ENCODE data around the gene CMAS.
"Not testable (repeated sequence)": the region's sequence is repeated elsewhere in the genome, so short reads cannot be mapped to it uniquely, and the experiment has no call there.

Gene CMAS

GRCh38 chr12:22044391-22044790, 1.6 kb upstream of the CMAS start:
- no peak for FAIRE-seq

GRCh38 chr12:22046968-22047390, 961 bp downstream of the CMAS start:
- DNase-seq (ENCODE audit: extremely low spot score, insufficient read length, low read depth), result no peak
- FAIRE-seq, result no peak

More at GRCh38 chr12:22044391-22044790, 1.6 kb upstream of the CMAS start:
- DNase-seq (ENCODE audit: extremely low spot score, insufficient read length, low read depth), result no peak

GRCh38 chr12:22047494-22047893, 1.5 kb downstream of the CMAS start:
- FAIRE-seq (no peak), DNase-seq (ENCODE audit: extremely low spot score, insufficient read length, low read depth) (no peak)

GRCh38 chr12:22048351-22049041, 2.5 kb downstream of the CMAS start:
- no peak for FAIRE-seq

GRCh38 chr12:22050078-22050477, 4.1 kb downstream of the CMAS start:
- DNase-seq (ENCODE audit: extremely low spot score, insufficient read length, low read depth) (no peak), FAIRE-seq (no peak)

More at GRCh38 chr12:22048351-22049041, 2.5 kb downstream of the CMAS start:
- no peak for DNase-seq (ENCODE audit: extremely low spot score, insufficient read length, low read depth)

- DNase-seq (ENCODE audit: extremely low spot score, insufficient read length, low read depth) (no peak), FAIRE-seq (no peak)
Observed at GRCh38 chr12:22051114-22051698, 5.2 kb downstream of the CMAS start.

GRCh38 chr12:22052994-22053393, 7.0 kb downstream of the CMAS start:
- DNase-seq (ENCODE audit: extremely low spot score, insufficient read length, low read depth); FAIRE-seq: not testable (repeated sequence)

- FAIRE-seq, result no peak
- DNase-seq (ENCODE audit: extremely low spot score, insufficient read length, low read depth), result no peak
Observed at GRCh38 chr12:22054155-22054554, 8.1 kb downstream of the CMAS start.

GRCh38 chr12:22056607-22057006, 10.6 kb downstream of the CMAS start:
- DNase-seq (ENCODE audit: extremely low spot score, insufficient read length, low read depth), result no peak
- no peak for FAIRE-seq

GRCh38 chr12:22059976-22060647, 14.1 kb downstream of the CMAS start:
- DNase-seq (ENCODE audit: extremely low spot score, insufficient read length, low read depth) (no peak), FAIRE-seq (no peak)

GRCh38 chr12:22064968-22065367, 18.9 kb downstream of the CMAS start:
- FAIRE-seq, result no peak
- no peak for DNase-seq (ENCODE audit: extremely low spot score, insufficient read length, low read depth)

- FAIRE-seq (no peak), DNase-seq (ENCODE audit: extremely low spot score, insufficient read length, low read depth) (no peak)
Observed at GRCh38 chr12:22066310-22066709, 20.3 kb downstream of the CMAS start.

GRCh38 chr12:22069851-22070250, 23.8 kb downstream of the CMAS start:
- DNase-seq (ENCODE audit: extremely low spot score, insufficient read length, low read depth) (no peak), FAIRE-seq (no peak)

GRCh38 chr12:22082190-22082701, 36.2 kb downstream of the CMAS start:
- DNase-seq (ENCODE audit: extremely low spot score, insufficient read length, low read depth) (no peak), FAIRE-seq (no peak)

- FAIRE-seq, result no peak
- no peak for DNase-seq (ENCODE audit: extremely low spot score, insufficient read length, low read depth)
Observed at GRCh38 chr12:22083167-22083566, 37.1 kb downstream of the CMAS start.

- FAIRE-seq (no peak), DNase-seq (ENCODE audit: extremely low spot score, insufficient read length, low read depth) (no peak)
Observed at GRCh38 chr12:22084852-22085251, 38.8 kb downstream of the CMAS start.

- FAIRE-seq, result no peak
Observed at GRCh38 chr12:22088886-22089285, 42.9 kb downstream of the CMAS start.

GRCh38 chr12:22089486-22089885, 43.5 kb downstream of the CMAS start:
- FAIRE-seq (no peak), DNase-seq (ENCODE audit: extremely low spot score, insufficient read length, low read depth) (no peak)

More at GRCh38 chr12:22088886-22089285, 42.9 kb downstream of the CMAS start:
- DNase-seq (ENCODE audit: extremely low spot score, insufficient read length, low read depth), result no peak

- not testable (repeated sequence) for DNase-seq (ENCODE audit: extremely low spot score, insufficient read length, low read depth); FAIRE-seq
Observed at GRCh38 chr12:22099062-22099461, 53.0 kb downstream of the CMAS start.

- DNase-seq (ENCODE audit: extremely low spot score, insufficient read length, low read depth) (no peak), FAIRE-seq (peak; percentile 87)
Observed at GRCh38 chr12:22100958-22101748, 55.1 kb downstream of the CMAS start.

Measured in GM18507 (cell line).